OCI-LY7 (cell line): Measurements from ENCODE around the gene HECW1. TPM values are rescaled to one million over a fixed set of nuclear protein-coding genes. Genes with fewer than 3 reads are reported as not detected.
"Not testable (repeated sequence)": the region's sequence is repeated elsewhere in the genome, so short reads cannot be mapped to it uniquely, and the experiment has no call there.

Experiments
- BruUV-seq: library from RNA; stranded (reverse); fragments of 400-500 nt; replicated peaks from 2 replicates; lab custom pipeline; 2021; lab: Mats Ljungman, UMichigan
- CTCF ChIA-PET: fragments of 300-600 bp; sonication (Branson Sonifier 250); formaldehyde crosslinking; loops from one replicate; lab custom pipeline; 2022; ENCODE audit warnings: antibody characterized with exemption; ENCODE audit not compliant: unreplicated experiment; lab: Charles Lee
- POLR2A ChIA-PET: fragments of 300-600 bp; sonication (Branson Sonifier 250); formaldehyde crosslinking; loops from one replicate; lab custom pipeline; 2022; ENCODE audit warnings: antibody characterized with exemption; lab: Charles Lee
- DNase-seq: peaks from one replicate; pipeline ENCODE4 v3.0.0-alpha.2; 2015; ENCODE audit warnings: low spot score
- H2AFZ ChIP-seq: fragments of 200-600 bp; sonication (generic), shearing (Covaris generic); 2 replicates; pipeline ENCODE4 v1.6.1; 2014; ENCODE audit warnings: mild to moderate bottlenecking, antibody characterized with exemption, low read length, moderate library complexity
- H3K27ac ChIP-seq: fragments of 200-600 bp; sonication (generic); 2 replicates; pipeline ENCODE4 v1.5.1; 2014; ENCODE audit warnings: mixed run types, low read depth, mild to moderate bottlenecking, moderate library complexity, low read length, inconsistent platforms; ENCODE audit not compliant: poor library complexity, severe bottlenecking
- H3K36me3 ChIP-seq: fragments of 200-600 bp; sonication (generic); 2 replicates; pipeline ENCODE4 v1.6.1; 2014; ENCODE audit warnings: mild to moderate bottlenecking, antibody characterized with exemption, low read length, moderate library complexity, mixed read lengths; ENCODE audit not compliant: insufficient read depth
- H3K4me1 ChIP-seq: fragments of 200-600 bp; sonication (generic); 2 replicates; pipeline ENCODE4 v1.5.1; 2014; ENCODE audit warnings: mild to moderate bottlenecking, low read length; ENCODE audit not compliant: insufficient read depth, poor library complexity, severe bottlenecking
- H3K4me2 ChIP-seq: fragments of 200-600 bp; sonication (generic); 2 replicates; pipeline ENCODE4 v1.6.1; 2014; ENCODE audit warnings: mild to moderate bottlenecking, low read length
- H3K4me3 ChIP-seq: fragments of 200-600 bp; sonication (generic); 2 replicates; pipeline ENCODE4 v1.5.1; 2014; ENCODE audit warnings: mild to moderate bottlenecking, low read depth, low read length; ENCODE audit not compliant: poor library complexity, severe bottlenecking
- H3K79me2 ChIP-seq: fragments of 200-600 bp; sonication (generic); 2 replicates; pipeline ENCODE4 v1.6.1; 2016; ENCODE audit warnings: low read depth, mild to moderate bottlenecking, low read length, moderate library complexity, mixed read lengths; ENCODE audit not compliant: insufficient read depth
- H3K9me2 ChIP-seq: fragments of 200-600 bp; sonication (generic); 2 replicates; pipeline ENCODE4 v1.6.1; 2016; ENCODE audit warnings: mild to moderate bottlenecking, low read length, mixed read lengths; ENCODE audit not compliant: insufficient read depth
- H3K9me3 ChIP-seq: fragments of 200-600 bp; sonication (generic); 2 replicates; pipeline ENCODE4 v1.6.1; 2014; ENCODE audit warnings: mild to moderate bottlenecking, mixed run types, low read length, mixed read lengths
- H4K20me1 ChIP-seq: fragments of 200-600 bp; sonication (generic); 2 replicates; pipeline ENCODE4 v1.6.1; 2014; ENCODE audit warnings: mild to moderate bottlenecking, antibody characterized with exemption, low read length, moderate library complexity, mixed read lengths; ENCODE audit not compliant: insufficient read depth
- EZH2phosphoT487 ChIP-seq: fragments of 200-600 bp; sonication (generic); IDR thresholded peaks from 2 replicates; pipeline ENCODE4 v1.6.1; 2018; ENCODE audit warnings: low read depth, borderline replicate concordance, mild to moderate bottlenecking, mixed run types, antibody characterized with exemption, low read length, moderate library complexity, mixed read lengths
- intact Hi-C: fragments of 100-400 bp; cut with micrococcal nuclease; formaldehyde crosslinking; loops from one replicate; pipeline ENCODE4 v1.10.0; 2022; ENCODE audit not compliant: unreplicated experiment
- total RNA-seq, 2 experiments: library from RNA; depleted of rRNA in 1 of 2; stranded (reverse); fragments of >200 nt in 1 of 2; shearing (Covaris generic) in 1 of 2; gene quantifications; 2 replicates each; pipeline ENCODE4 v1.2.3, GENCODE V29; 2014 to 2022
- TF ChIP-seq, protein P1 (sequence below): fragments of 200-600 bp; sonication (generic); conservative IDR thresholded peaks from 2 replicates; pipeline ENCODE4 v1.5.1; 2014; ENCODE audit warnings: mild to moderate bottlenecking, antibody characterized with exemption, low read length, moderate library complexity, mixed read lengths

The HECW1 gene
- total RNA-seq, 2 experiments from 2014 or later = 2.0 TPM

DNA sequence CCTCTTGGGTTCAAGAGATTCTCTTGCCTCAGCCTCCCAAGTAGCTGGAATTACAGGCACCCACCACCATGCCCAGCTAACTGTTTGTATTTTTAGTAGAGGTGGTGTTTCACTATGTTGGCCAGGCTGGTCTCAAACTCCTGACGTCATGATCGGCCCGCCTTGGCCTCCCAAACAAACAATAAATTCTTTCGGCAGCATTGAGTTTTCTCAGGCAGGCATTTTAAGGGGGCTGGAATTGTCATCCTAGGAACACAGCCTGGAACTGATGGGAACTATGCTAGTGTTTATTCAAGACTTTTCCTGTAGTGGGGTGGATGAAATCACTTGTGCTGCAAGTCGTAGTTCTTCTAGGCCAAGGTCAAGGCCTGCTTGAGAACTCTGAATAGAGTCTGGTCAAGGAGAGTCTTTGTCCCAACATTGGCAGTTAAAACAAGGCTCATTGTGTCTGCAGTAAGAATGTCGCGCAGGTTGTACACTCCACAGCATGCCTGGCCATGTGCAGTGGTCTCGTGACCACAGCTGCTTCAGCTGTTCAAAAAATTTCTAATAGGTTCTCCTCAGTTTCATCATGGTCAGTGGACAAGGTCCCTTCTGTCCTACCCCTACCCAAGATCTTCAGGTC lies 92.8 kb downstream of the HECW1 start:
- ChIA-PET POLR2A (interaction anchor here (0.6 to 0.7 kb wide), 2 partner anchors 387 to 571 kb away, joined by 3 to 5 read pairs; no protein-coding TSS in a partner anchor), CTCF (no interaction called here)
- no TSS peak for BruUV-seq
- H3K4me2 ChIP-seq = no peak overlapping the region
- H2AFZ ChIP-seq = no peak overlapping the region
- no peaks in the 10 kb centered on the region for H4K20me1 ChIP-seq
- no peak for DNase-seq
- H3K9me3 ChIP-seq = no peaks in the 10 kb centered on the region
- no peaks in the 10 kb centered on the region for H3K4me1 ChIP-seq
- no peaks in the 10 kb centered on the region for H3K9me2 ChIP-seq
- intact Hi-C loops = no loop called here
- no peaks in the 10 kb centered on the region for H3K79me2 ChIP-seq
- no peak for TF ChIP-seq EZH2phosphoT487
- TF ChIP-seq, protein P1, sequence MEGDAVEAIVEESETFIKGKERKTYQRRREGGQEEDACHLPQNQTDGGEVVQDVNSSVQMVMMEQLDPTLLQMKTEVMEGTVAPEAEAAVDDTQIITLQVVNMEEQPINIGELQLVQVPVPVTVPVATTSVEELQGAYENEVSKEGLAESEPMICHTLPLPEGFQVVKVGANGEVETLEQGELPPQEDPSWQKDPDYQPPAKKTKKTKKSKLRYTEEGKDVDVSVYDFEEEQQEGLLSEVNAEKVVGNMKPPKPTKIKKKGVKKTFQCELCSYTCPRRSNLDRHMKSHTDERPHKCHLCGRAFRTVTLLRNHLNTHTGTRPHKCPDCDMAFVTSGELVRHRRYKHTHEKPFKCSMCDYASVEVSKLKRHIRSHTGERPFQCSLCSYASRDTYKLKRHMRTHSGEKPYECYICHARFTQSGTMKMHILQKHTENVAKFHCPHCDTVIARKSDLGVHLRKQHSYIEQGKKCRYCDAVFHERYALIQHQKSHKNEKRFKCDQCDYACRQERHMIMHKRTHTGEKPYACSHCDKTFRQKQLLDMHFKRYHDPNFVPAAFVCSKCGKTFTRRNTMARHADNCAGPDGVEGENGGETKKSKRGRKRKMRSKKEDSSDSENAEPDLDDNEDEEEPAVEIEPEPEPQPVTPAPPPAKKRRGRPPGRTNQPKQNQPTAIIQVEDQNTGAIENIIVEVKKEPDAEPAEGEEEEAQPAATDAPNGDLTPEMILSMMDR = no peak
- no peak overlapping the region for H3K27ac ChIP-seq
- no peak overlapping the region for H3K4me3 ChIP-seq
- H3K36me3 ChIP-seq = no peaks in the 10 kb centered on the region

DNA sequence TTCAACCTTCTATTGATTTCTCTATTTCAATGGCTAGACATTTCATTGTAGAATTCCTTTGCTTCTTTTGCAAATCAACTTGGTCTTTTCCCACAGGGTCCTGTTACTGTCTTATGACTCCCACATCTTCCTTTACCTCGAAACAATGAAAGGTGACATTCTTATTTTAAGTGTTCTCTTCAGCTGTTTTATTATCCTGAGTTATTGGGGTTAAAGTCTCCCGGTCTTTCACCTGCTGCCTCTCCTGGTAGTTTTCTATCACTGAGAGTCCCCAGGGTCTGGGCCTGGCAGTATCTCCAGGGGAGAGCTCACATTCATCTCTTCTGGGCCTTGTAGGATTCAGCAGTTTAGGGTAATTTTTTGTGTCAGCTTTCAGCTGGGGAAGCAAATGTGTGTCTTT lies 95.8 kb downstream of the HECW1 start:
- H3K79me2 ChIP-seq = no peaks in the 10 kb centered on the region
- ChIA-PET CTCF (no interaction called here), POLR2A (interaction anchor here (0.5 kb wide), 1 partner anchor 61 kb away, joined by 3 read pairs; no protein-coding TSS in a partner anchor)
- H2AFZ ChIP-seq = no peak overlapping the region
- no peak overlapping the region for H3K4me3 ChIP-seq
- no peaks in the 10 kb centered on the region for H3K36me3 ChIP-seq
- H3K9me2 ChIP-seq = no peaks in the 10 kb centered on the region
- no peaks in the 10 kb centered on the region for H3K9me3 ChIP-seq
- no peak for TF ChIP-seq EZH2phosphoT487
- TF ChIP-seq, protein P1 = no peak
- BruUV-seq = no TSS peak
- no peaks in the 10 kb centered on the region for H4K20me1 ChIP-seq
- intact Hi-C loops = no loop called here
- H3K4me1 ChIP-seq = no peaks in the 10 kb centered on the region
- no peak overlapping the region for H3K27ac ChIP-seq
- H3K4me2 ChIP-seq = no peak overlapping the region
- DNase-seq = no peak

DNA sequence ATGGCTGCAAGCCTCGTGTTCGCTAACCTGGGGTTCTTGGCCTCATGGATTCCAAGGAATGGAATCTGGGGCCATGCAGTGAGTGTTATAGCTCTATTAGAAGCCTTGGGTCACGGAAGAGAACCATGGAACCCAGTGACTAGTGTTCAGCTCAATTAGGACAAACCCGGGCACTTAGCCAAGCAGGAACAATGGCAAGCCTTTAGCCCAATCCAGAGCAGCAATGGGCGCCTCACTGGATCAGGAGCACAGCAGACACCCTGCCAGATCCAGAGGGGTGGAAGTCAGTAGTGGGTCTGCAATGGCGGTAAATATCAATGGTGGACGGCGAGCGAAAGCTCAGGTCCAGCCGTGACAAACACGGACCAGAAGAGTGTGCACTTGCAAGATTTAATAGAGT lies 98.1 kb downstream of the HECW1 start:
- H3K27ac ChIP-seq, H3K9me2 ChIP-seq, H4K20me1 ChIP-seq, H3K36me3 ChIP-seq, CTCF ChIA-PET, H2AFZ ChIP-seq, H3K4me1 ChIP-seq, H3K79me2 ChIP-seq, H3K4me2 ChIP-seq, DNase-seq, BruUV-seq, intact Hi-C loops, H3K9me3 ChIP-seq, H3K4me3 ChIP-seq: not testable (repeated sequence)
- POLR2A ChIA-PET = interaction anchor here (0.6 kb wide), 1 partner anchor 22 kb away, joined by 3 read pairs; no protein-coding TSS in a partner anchor
